8988T (cell line): ENCODE measurements around the gene ASB10.

Experiments
- DNase-seq: peaks from one replicate; pipeline ENCODE4 v3.0.0; 2011

The ASB10 gene

GRCh38 chr7:151135866-151136843, 50.9 kb downstream of the ASB10 start:
- DNase-seq: no peak

- DNase-seq: no peak
These were observed 51.6 kb downstream of the ASB10 start for GRCh38 chr7:151135525-151135845.

GRCh38 chr7:151134743-151135524, 52.1 kb downstream of the ASB10 start:
- DNase-seq: no peak

- no peak for DNase-seq
These were observed 52.9 kb downstream of the ASB10 start for GRCh38 chr7:151133986-151134742.

- no peak for DNase-seq
These were observed 53.6 kb downstream of the ASB10 start for GRCh38 chr7:151133266-151133985.

GRCh38 chr7:151132461-151133205, 54.4 kb downstream of the ASB10 start:
- DNase-seq: no peak

- peak; percentile 23 for DNase-seq
These were observed 55.3 kb downstream of the ASB10 start for GRCh38 chr7:151131592-151132293.

GRCh38 chr7:151131224-151131591, 55.8 kb downstream of the ASB10 start:
- no peak for DNase-seq

GRCh38 chr7:151130741-151131157, 56.3 kb downstream of the ASB10 start:
- no peak for DNase-seq

- DNase-seq: peak; percentile 20
These were observed 57.0 kb downstream of the ASB10 start for GRCh38 chr7:151129960-151130591.

- no peak for DNase-seq
These were observed 57.7 kb downstream of the ASB10 start for GRCh38 chr7:151129117-151129959.

GRCh38 chr7:151128716-151129115, 58.3 kb downstream of the ASB10 start:
- DNase-seq: no peak

GRCh38 chr7:151128144-151128543, 58.9 kb downstream of the ASB10 start:
- DNase-seq: no peak

GRCh38 chr7:151126491-151127137, 60.4 kb downstream of the ASB10 start:
- DNase-seq: no peak

- DNase-seq: no peak
These were observed 61.1 kb downstream of the ASB10 start for GRCh38 chr7:151125846-151126481.
